ENCODE data around the gene MACROD2.

MACROD2 gene

DNA sequence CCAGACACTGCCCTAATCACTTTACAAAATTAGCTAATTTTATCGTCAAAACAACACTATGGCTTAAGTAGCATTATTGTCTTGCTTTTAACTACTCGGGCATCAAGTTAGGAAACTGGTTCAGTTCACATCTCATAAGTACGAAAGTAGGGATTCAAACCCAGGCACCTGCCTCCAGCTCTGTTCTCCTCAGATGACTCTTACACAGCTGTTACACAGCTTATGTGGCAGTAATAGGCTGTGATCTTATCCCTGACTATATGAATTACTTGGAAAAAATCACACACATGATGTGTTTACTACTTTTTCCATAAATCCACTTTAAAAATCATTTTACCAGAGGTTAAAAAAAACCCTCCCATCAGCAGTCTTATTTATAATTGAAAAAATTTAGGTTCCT is 731.3 kb downstream of the MACROD2 start:
- no peak for TF ChIP-seq JUND (IDR thresholded peaks at IDR 0.05; ENCODE audit: low read depth)
- no peak for DNase-seq (ENCODE audit: low read depth in 1 of 2, low spot score in 1 of 2)
- in situ Hi-C loops (cut with HindIII; ENCODE audit: low pct_unique_long_range_greater_than_20kb, low sequenced_read_pairs): no loop called here

DNA sequence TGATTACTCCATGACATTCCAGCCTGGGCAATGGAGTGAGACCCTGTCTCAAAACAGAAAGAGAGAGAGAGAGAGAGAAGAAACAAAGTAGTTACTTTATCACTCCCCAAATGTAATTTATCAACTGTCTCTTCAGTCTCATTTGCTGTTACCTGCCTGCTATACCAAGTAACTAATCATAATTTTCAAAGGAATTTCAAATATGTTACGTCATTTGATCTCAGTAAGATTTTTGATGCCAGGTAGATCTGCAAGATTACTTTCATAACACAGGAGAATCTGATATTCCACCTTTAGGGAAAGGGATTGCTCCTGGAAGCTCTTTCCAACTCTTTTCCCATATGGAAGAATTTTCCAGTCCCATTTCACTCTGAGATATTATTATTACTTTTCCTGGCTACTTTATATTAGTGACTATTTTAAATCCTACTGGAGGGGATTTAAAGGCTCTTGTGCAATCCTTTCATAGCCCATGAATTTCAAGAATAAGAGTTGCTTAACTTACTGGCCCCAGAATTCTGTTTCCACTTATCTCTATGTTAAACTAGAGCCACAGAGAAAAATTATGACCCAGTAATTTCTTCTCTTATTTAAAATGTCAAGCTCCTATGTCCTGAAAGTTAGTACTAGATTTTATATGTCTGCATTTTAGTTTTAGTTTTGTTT is 732.3 kb downstream of the MACROD2 start:
- DNase-seq (ENCODE audit: low read depth in 1 of 2, low spot score in 1 of 2): no peak
- TF ChIP-seq JUND (IDR thresholded peaks at IDR 0.05; ENCODE audit: low read depth): no peak
- in situ Hi-C loops (cut with HindIII; ENCODE audit: low pct_unique_long_range_greater_than_20kb, low sequenced_read_pairs): no loop called here

DNA sequence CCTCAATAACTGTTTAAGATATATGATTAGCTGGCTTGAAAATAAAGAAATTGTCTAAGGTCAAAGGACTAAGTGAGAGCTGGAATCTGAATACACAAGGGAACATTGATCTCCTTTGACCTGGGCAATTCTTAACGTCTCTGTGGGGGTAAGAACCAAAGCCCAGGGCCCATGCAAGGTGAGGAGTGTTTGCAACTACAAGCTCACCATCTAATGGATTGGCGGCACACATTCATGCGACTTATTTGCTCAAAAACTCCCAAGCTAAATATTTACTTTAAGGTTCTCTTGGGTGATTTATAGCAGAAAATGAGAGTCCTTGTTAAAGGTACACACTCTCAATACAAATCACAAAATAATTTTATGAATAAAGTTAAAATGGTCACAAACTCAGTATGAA is 734.1 kb downstream of the MACROD2 start:
- in situ Hi-C loops (cut with HindIII; ENCODE audit: low pct_unique_long_range_greater_than_20kb, low sequenced_read_pairs): no loop called here
- peak in 1 of 2 experiments; percentile 2 for DNase-seq (ENCODE audit: low read depth in 1 of 2, low spot score in 1 of 2)
- TF ChIP-seq JUND (IDR thresholded peaks at IDR 0.05; ENCODE audit: low read depth): no peak

DNA sequence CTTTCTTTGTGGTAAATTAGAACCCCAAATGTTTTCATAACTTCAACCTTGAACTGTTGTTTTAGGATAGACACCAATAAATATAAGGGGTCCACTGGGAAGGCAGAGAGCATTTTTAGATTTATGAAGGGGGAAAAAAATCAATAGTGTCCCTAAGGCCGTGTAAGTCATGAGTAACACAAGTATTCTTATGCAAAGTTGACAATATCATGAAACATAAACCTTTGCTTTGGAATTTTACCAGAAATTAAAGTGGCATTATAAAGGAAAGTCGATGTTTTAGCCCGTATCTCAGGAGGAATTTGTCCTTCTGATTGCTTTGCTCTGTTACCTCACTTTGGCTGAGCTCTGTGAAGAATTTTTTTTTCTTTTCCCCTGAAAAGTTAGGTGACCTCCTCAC is 737.0 kb downstream of the MACROD2 start:
- no peak for TF ChIP-seq JUND (IDR thresholded peaks at IDR 0.05; ENCODE audit: low read depth)
- DNase-seq (ENCODE audit: low read depth in 1 of 2, low spot score in 1 of 2): no peak
- in situ Hi-C loops (cut with HindIII; ENCODE audit: low pct_unique_long_range_greater_than_20kb, low sequenced_read_pairs): no loop called here

DNA sequence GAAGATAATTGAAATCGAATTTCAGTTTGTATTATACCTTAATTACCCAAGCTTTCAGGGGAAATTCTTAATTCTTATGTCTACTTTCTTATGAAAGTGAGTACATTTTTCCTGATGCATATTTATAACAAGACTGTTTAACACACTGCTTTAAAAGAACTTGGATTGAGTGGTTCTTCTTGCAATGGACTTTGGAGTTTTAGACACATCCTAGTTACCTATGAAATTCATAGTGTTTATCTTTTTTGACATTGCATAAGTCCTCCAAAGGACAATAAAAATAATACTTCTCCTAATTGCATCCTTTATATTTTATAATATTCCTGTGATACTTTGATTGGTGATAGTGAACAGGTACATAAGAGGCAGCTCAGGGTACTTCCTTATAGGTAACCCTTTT is 737.7 kb downstream of the MACROD2 start:
- TF ChIP-seq JUND (IDR thresholded peaks at IDR 0.05; ENCODE audit: low read depth): no peak
- in situ Hi-C loops (cut with HindIII; ENCODE audit: low pct_unique_long_range_greater_than_20kb, low sequenced_read_pairs): no loop called here
- no peak for DNase-seq (ENCODE audit: low read depth in 1 of 2, low spot score in 1 of 2)

DNA sequence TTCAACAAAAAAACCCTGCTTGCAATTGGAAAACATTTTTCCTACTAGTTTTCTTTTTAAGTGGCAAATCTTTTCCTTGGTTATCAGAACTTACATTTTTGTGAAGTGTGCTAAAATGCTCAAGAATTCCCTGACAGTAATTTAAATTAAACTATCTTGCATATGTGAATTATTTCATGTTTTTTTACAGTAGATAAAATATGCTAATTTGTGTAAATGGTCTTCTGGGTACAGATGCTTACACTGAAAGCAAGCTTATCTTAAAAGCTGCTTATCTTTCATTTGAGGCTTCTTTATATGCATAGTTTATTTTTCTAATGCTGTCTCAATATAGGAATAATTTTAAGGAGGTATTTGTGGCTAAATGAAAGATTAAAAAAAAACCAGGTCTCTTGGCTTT is 745.1 kb downstream of the MACROD2 start:
- in situ Hi-C loops (cut with HindIII; ENCODE audit: low pct_unique_long_range_greater_than_20kb, low sequenced_read_pairs): no loop called here
- TF ChIP-seq JUND (IDR thresholded peaks at IDR 0.05; ENCODE audit: low read depth): no peak
- no peak for DNase-seq (ENCODE audit: low read depth in 1 of 2, low spot score in 1 of 2)

DNA sequence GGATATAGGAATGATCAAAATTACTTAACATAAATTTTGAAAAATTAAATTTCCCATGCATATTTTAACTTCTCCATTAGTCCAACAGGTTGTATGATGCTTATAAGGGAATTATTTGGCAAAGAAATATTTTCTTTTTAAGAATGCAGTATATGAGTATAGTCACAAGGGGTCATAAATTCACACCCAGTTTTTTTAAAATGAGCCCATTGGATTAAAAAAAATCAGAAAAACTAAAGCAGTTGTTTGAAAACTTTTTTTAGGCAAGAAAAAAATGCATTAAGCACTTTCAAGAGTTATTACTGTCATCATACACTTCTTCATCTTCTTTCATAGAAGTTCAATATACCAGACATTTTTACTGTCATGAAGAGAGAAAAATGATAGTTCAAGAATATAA is 746.3 kb downstream of the MACROD2 start:
- no peak for DNase-seq (ENCODE audit: low read depth in 1 of 2, low spot score in 1 of 2)
- in situ Hi-C loops (cut with HindIII; ENCODE audit: low pct_unique_long_range_greater_than_20kb, low sequenced_read_pairs): no loop called here

DNA sequence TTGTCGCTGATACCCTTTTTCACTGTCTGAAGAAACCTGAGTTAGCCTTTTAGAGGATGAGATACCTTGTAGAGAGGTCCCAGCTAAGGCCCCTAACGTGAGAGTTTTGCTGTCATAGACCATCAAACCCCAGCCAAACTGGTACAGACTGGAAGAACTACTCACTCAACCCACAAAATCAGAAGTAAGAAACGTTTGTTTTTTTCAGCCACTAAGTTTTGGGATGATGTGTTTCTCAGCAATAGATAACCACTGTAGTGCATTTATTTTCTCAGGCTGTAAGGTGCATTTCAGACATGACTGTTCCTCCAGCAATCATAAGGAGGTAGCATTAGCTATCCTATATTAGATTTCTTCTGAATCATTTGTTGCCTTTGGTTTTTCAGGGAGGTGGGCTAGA is 749.4 kb downstream of the MACROD2 start:
- in situ Hi-C loops (cut with HindIII; ENCODE audit: low pct_unique_long_range_greater_than_20kb, low sequenced_read_pairs): no loop called here
- TF ChIP-seq JUND (IDR thresholded peaks at IDR 0.05; ENCODE audit: low read depth): no peak
- no peak for DNase-seq (ENCODE audit: low read depth in 1 of 2, low spot score in 1 of 2)

More for the DNA sequence above, 746.3 kb downstream of the MACROD2 start:
- TF ChIP-seq JUND (IDR thresholded peaks at IDR 0.05; ENCODE audit: low read depth): no peak

DNA sequence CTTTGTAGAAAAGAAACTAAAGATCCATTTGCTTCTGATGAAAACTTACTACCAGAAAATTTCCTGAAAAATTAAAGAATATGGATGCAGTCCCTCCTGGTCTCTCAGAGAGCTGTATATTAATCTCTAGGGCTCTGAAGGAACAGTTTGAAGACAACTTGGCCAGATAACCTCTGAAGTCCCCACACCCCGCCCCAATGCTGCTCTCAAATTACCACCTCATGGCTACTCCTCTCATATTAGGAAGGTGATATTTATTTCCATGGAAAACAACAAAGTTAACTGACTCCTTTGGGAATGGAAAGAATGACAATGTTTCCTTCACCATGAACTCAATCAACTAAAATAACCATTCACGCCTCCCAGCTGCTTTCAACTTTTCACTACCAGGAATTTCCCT is 750.5 kb downstream of the MACROD2 start:
- in situ Hi-C loops (cut with HindIII; ENCODE audit: low pct_unique_long_range_greater_than_20kb, low sequenced_read_pairs): no loop called here

DNA sequence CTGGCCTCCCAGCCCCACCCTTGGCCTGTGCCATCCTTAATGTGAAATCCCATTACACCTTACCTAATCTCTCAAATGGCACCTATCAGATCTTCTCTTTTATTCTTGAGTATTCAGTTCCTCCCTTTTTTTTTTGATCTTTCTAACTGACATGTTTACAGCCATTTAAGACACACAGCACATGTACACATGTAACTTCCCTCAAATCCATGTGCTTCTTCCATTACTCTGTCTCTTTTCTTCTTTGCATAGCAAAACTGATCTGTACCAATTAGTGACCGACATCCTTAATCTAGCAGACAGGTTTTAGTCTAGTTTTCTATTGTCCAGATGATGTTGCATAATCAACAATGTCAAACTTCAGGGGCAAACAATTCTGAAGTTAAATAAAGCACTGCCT is 755.9 kb downstream of the MACROD2 start:
- in situ Hi-C loops (cut with HindIII; ENCODE audit: low pct_unique_long_range_greater_than_20kb, low sequenced_read_pairs): no loop called here
- no peak for TF ChIP-seq JUND (IDR thresholded peaks at IDR 0.05; ENCODE audit: low read depth)
- DNase-seq (ENCODE audit: low read depth in 1 of 2, low spot score in 1 of 2): no peak

More for the DNA sequence above, 750.5 kb downstream of the MACROD2 start:
- no peak for DNase-seq (ENCODE audit: low read depth in 1 of 2, low spot score in 1 of 2)
- no peak for TF ChIP-seq JUND (IDR thresholded peaks at IDR 0.05; ENCODE audit: low read depth)

DNA sequence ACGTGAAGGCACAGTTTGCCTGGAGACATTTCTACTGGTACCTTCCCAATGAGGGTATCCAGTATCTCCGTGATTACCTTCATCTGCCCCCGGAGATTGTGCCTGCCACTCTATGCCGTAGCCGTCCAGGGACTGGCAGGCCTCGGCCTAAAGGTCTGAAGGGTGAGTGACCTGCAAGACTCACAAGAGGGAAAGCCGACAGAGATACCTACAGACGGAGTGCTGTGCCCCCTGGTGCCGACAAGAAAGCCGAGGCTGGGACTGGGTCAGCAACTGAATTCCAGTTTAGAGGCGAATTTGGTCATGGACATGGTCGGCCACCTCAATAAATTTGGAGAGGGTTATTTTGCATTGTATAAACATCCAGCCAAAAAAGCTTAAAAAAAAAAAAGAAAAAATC is 762.4 kb downstream of the MACROD2 start:
- in situ Hi-C loops (cut with HindIII; ENCODE audit: low pct_unique_long_range_greater_than_20kb, low sequenced_read_pairs): no loop called here
- DNase-seq (ENCODE audit: low read depth in 1 of 2, low spot score in 1 of 2): no peak
- no peak for TF ChIP-seq JUND (IDR thresholded peaks at IDR 0.05; ENCODE audit: low read depth)

DNA sequence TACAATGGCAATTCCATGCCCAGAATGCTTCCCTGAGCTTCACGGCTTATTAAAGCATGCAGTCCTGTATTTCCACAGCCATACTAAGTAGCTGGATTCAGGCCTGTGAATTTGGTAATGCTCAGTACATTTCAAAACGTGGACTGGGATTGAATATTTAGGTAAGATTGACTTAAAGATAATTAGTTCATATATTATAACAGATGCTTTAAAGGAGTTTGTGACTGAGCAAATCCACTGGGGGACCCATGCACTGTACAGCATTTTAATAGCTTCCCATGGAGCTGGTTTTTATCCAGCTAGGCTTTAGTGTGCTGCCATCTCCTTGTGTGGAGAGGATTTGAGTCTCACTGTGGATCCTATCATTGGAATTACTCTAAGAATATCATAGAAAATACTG is 763.0 kb downstream of the MACROD2 start:
- no peak for TF ChIP-seq JUND (IDR thresholded peaks at IDR 0.05; ENCODE audit: low read depth)
- no peak for DNase-seq (ENCODE audit: low read depth in 1 of 2, low spot score in 1 of 2)
- in situ Hi-C loops (cut with HindIII; ENCODE audit: low pct_unique_long_range_greater_than_20kb, low sequenced_read_pairs): no loop called here

DNA sequence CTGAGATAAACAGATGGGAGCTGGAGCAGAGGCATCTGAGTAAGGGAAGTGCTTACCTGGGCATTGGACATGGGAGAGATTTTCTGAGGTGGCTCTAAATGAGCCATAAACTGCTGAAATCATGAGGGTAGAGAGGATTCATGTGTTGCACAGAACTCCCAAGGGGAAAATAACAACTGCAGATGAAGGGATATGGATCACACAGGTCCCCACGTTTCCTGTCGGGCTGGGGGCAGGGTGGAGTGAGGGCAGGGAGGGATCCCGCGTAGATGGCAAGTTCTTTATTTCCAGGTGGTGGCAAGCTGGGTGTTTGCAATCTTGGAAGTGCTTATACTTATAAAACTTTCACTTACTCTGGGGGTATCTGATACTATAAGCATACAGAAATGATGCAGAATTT is 764.7 kb downstream of the MACROD2 start:
- in situ Hi-C loops (cut with HindIII; ENCODE audit: low pct_unique_long_range_greater_than_20kb, low sequenced_read_pairs): no loop called here
- TF ChIP-seq JUND (IDR thresholded peaks at IDR 0.05; ENCODE audit: low read depth): no peak
- no peak for DNase-seq (ENCODE audit: low read depth in 1 of 2, low spot score in 1 of 2)

DNA sequence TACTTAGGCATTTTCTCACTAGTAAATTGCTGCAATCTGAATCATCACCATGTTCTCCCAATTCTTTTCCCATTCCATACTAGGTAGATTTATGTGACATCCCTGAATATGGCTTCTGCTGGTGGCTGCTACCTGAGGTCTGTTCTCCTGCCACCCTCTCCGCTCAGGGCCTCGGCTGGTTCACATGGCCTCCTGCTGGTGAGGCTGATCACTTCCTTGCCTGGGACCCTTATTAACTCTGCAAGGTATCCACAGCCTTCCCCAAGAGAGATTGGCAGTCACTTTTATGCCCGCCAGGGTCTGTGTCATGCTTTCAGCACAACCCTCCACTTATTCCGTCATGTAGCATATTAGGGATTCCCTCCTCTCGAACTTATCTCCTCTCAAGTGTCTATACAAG is 766.6 kb downstream of the MACROD2 start:
- no peak for DNase-seq (ENCODE audit: low read depth in 1 of 2, low spot score in 1 of 2)
- no peak for TF ChIP-seq JUND (IDR thresholded peaks at IDR 0.05; ENCODE audit: low read depth)
- in situ Hi-C loops (cut with HindIII; ENCODE audit: low pct_unique_long_range_greater_than_20kb, low sequenced_read_pairs): no loop called here

Measured in T47D (cell line).